NCI-H146 treated with DMSO at 0.1 percent for 48 hours (cell line): ENCODE data around the gene TANC1.

Experiments used
- DNase-seq: peaks from one replicate; lab custom pipeline; 2025; ENCODE audit not compliant: unreplicated experiment; lab: John Stamatoyannopoulos, UW

The TANC1 gene

DNA sequence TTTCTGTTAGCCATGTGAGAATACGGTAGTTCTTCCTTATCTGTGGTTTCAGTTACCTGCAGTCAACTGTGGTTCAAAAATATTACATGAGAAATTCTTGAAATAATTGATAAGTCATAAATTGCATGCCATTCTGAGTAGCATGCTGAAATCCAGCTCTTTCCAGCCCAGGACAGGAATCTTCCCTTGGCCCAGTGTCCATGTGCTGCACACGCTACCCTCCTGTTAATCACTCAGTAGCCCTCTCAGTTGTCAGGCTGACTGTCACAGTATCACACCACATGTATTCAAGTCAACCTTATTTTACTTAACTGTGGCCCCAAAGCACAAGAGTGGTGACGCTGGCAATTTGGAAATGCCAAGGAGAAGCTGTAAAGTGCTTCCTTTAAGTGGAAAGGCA, 141.1 kb downstream of the TANC1 start:
- DNase-seq: no peak

DNA sequence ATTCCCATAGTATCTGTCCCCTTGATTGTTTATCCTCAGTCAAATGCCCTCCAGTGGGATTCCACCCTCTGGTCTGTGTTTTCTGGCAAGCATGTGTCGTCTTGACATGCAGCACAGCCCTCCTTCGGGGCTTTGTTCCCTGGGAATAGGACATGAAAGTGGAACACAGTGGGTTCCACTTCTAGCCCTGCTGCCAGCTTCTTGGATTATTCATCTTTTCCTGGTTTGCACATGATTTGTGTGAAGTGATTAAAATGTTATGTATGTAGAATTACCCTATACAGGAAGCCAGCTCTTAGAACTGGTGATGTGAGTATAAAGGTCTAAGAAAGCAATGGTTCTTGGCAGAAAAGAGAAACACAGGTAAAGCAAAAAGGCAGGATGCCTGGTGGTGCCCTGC, 142.3 kb downstream of the TANC1 start:
- DNase-seq: no peak

DNA sequence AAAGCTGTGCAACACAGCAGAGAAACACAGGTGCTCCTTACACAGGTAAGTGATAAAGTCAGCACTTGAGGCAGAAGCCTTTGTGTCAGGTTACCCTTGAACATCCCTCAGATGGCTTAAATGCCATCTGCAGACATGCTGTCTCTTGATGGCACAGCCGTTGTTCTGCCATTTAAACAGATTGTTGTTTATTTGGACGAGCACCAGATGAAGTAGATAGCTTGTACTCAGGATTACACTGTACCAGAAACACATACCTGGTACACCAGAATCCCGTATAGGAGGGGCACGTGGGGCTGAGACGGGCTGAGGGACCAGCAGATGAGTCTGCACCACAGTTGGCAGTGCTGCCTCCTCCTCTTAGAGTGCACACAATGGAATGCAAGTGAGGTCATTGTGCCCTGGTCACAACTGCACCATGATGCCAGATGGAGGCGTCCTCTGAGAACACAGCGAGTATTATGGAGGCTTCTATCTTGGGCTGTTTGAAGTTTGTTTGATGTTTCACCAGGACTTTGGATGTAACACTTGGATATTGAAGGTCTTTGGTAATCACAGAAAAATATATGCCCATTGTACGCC, 143.0 kb downstream of the TANC1 start:
- DNase-seq: no peak

DNA sequence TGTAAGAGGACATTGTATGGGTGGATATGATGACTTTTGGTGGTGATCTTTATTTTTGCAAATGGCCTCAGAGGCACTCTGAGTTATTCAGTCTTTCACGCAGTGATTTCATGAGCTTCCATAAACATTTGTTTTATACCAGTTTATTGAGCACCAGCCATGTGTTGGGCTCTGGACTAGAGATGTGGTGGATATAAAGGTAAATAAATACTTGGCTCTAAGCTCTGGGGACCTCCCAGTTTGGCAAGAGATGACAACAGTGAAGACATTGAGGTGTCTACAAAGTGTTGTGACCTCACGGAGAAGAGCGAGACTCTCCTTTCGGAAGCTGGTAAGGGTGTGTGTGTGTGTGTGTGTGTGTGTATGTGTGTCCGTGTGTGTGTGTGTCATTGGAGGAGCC, 146.4 kb downstream of the TANC1 start:
- no peak for DNase-seq

GRCh38 chr2:159116922-159117321, 148.5 kb downstream of the TANC1 start:
- no peak for DNase-seq

- DNase-seq: no peak
Observed at GRCh38 chr2:159117658-159118057, 149.2 kb downstream of the TANC1 start.

- no peak for DNase-seq
Observed at GRCh38 chr2:159118115-159118858, 149.8 kb downstream of the TANC1 start.

- no peak for DNase-seq
Observed at GRCh38 chr2:159118859-159119500, 150.5 kb downstream of the TANC1 start.

DNA sequence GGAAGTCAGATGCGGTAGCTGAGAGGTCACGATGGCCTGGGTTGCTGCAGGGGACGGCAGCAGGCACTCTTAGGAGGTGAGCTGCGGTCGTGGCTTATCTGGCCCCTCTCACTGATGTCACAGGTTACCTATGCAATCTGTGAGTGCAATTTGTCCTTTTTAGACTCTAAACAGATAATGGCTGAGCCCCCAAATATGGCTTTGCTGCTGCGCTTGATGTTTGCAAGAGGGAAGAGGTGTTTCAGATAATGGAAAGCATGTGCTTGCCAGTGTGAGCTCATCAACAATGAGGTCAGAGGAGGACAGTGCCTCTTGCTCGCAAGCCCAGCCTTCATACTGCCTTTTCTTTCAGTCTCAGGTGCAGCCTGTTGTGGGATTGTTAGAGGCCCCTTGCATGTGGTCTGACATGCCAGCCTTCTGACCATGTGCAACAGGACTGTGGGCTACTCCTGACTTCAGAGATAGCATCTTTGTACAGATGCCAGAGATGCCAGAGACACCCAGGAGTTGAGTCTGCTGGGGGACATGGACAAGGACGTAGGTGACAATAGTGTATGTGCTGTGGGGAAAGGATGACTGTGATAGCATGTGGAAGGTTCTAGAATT, 151.3 kb downstream of the TANC1 start:
- no peak for DNase-seq

DNA sequence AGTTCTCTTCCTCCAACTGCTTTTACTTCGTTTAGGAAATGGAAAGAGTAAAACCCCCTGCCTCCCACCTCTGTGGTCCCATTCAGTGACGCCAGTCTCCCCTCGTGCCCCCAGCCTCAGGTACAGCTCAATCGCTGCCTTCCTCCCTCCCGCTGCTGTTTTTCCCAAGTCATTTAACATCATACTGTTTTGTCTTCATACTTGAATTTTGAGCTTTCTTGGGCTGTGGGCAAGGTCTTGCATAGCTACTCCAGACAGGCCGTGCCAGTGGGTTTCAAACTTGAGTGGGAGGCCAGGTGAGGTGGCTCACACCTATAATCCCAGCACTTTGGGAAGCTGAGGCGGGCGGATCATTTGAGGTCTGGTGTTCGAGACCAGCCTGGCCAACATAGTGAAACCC, 155.3 kb downstream of the TANC1 start:
- DNase-seq: no peak

DNA sequence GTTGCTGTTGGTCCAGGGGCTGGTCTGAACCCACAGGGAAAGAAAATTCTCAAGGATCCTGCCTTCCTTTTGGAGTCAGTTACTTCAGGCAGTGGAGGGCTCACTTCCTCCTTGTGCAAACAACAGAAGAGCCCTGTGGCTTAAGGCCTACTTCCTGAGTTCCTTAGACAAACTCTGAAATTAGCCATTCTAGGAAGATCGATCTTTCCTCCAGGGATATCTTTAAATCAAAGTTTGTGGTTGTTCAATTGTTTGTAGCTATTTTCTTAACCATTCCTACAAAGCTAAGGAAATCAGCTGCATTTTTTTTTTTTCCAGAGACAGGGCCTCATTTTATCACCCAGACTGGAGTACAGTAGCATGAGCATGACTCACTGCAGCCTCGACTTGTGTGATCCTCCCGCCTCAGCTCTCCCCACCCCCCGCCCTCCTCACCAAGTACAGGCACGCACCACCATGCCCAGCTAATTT, 156.0 kb downstream of the TANC1 start:
- DNase-seq: no peak

DNA sequence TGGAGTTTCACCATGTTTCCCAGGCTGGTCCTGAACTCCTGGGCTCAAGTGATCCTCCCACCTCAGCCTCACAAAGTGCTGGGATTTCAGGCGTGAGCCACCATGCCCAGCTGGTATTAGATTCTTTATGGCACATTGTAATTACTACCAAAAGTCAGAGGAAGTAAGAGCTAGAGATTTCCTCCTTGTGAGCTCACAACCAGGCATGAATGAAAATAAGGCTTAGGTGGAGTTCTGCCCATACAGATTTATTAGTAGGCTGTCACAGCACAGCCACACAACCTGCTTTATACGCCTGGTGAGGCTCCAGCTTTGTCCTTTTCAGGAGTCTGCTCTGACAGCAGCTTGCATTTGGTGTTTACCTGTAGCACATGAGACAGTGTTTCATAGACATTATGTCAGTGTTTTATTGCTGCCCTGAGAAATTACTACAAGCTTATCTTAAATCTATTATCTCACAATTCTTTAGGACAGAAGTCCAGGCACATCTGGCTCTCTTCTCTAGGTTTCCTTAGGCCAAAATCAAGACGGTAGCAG, 156.6 kb downstream of the TANC1 start:
- no peak for DNase-seq

- no peak for DNase-seq
Observed at GRCh38 chr2:159125858-159126257, 157.4 kb downstream of the TANC1 start.

- no peak for DNase-seq
Observed at GRCh38 chr2:159126432-159127022, 158.1 kb downstream of the TANC1 start.

DNA sequence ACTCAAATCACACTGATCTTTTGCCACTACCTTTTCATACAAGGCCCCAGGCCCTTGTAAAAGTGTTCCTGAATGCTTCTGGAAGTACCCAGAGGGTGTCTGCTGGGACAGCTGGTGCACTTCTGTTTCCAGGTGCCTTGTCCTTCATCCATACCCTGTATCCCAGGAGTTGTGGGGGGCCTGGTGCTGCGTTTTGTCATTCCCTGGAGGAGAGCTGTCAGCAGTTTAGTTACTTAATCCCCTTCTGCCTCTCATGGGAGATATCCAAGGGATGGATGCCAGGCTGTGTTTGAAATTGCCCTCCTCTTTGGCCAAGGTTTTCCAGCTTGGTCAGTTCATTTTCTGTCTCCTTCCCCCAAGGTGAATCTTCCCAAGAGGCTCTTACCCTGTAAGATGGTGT, 159.8 kb downstream of the TANC1 start:
- DNase-seq: no peak

DNA sequence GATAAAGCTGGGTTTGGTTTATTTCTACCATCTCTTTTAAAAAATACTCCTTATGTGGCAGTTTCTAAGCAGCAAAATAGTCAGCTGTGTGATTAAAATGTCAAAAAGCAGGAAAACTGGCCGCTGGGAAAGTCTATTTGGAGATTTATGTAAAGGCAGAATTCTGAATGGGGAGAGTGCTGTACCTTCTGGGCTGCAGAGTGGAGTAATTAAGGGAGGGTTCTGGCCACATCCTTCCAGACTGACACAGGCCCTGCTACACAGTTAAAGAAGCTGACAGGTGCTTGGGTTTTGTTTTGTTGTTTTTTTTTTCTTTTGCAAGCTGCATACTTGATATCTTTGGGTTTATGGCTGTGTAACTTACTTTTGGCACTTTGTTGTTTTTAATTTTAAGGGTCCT, 160.8 kb downstream of the TANC1 start:
- DNase-seq: no peak

DNA sequence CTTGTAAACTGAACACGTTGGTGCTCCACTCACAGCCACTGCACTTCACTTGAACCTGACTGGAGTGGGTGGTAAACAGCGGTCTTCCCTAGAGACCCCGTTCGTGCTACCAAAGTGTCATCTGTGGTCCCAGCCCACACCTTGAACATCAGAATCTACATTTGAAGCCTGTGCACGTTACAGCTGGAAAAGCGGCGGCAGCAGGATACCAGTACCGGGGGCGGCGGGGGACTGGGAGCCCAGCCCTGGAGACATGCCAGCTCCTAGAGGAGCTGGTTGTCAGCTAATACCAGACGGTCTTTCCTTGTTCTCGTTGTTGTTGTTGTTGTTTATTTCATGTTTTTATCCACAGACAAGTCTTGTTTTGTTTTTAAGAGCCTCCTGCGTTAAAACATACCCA, 161.4 kb downstream of the TANC1 start:
- no peak for DNase-seq

GRCh38 chr2:159130302-159130701, 161.9 kb downstream of the TANC1 start:
- DNase-seq: no peak

DNA sequence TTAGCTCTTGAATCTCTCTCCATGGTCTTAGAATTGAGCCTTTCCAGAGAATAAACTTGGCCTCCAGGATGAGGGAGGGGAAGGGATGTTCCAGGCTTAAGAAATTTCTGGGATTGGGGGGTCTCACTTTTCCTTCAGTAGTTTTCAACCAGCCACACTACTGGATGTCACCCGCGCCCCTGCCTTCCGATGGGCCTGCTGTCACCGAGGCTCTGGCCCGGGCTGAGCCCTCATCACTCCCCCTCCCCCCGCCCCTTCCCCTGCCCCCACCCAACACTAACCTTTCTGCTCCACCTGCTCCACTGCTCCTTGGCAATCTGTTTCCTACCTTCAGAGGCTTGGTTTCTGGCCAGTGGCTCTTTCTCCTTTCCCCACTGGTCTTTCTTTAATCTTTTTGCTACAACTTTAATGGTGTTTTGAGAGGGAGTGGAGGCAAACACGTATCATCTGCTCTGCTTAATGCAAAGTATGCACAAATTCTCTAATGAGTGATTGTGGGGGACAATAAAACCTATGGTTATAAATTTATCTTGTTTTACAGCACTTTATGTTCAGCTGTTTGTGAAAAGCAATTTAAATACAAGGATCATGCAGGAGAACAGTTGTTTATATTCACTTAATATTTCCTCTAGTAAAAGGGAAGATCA, 162.9 kb downstream of the TANC1 start:
- no peak for DNase-seq

- DNase-seq: no peak
Observed at GRCh38 chr2:159131914-159132281, 163.5 kb downstream of the TANC1 start.

DNA sequence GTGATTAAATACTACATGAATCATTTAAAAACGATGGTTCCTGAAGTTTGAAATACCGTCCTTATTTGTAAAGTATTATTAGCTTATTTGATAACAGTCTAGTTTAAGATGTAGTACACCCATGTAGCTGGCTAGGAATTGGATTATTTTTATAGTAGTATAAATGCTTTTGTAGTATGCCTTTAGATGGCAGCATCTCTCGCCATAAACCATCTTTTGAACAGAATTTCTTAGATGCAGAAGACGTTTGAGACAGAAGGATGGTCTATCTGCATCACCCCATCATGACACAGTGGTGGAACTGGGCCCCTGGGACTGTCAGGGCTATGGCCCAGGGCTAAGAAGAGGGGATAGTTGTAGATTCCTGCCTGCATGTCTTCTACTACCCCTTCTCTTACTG, 165.4 kb downstream of the TANC1 start:
- no peak for DNase-seq
